HG03095 (cell line): ENCODE measurements around the gene NAGS.
"Not testable (repeated sequence)": the region's sequence is repeated elsewhere in the genome, so short reads cannot be mapped to it uniquely, and the experiment has no call there.

Experiments
- ATAC-seq: cut with Tn5 transposase; IDR thresholded peaks from one replicate; pipeline ENCODE4 v1.9.1; 2021; ENCODE audit warnings: moderate library complexity; ENCODE audit not compliant: unreplicated experiment

Gene NAGS

DNA sequence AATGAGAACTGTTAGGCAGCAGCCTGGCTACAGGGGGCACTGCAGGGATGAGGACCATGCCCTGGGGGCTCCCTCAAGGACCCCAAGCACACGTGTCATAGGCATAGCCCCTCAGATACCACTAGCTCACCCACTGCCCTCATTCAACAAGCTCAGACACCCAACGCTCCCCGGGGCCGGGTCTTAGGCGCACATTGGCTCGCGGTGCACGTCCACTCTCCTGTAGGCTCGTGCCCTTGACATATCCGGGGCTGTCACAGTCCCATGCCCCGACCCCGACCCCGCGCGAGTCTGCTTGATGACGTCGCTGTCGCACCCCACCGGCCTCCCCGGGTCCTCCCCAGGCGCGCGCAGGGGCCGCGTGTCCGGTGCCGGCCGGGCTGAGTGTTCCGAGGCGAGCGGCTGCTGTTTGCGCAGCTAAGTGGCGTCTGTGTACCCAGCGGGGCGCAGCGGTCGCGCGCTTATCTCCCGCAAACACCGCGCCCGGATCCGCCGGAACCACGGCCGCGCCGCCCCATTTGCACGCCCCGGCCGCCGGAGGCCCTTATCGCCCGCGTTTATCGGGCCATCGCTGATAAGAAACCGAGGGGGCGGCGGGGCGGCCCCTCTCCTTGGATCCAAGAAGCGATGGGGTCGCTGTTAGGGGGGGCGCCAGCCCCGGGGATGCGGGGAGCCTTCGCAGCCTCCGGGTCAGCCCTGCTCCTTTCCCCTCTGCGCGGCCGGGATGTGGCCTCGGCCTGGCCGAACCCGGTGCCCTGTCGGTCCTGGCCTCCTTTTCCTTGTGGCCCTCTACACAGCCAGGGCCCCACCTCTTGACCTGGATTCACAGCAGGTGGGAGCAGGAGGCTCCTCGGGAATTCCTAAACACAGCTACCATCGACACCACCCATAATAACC is 20.7 kb upstream of the NAGS start:
- no peak for ATAC-seq

DNA sequence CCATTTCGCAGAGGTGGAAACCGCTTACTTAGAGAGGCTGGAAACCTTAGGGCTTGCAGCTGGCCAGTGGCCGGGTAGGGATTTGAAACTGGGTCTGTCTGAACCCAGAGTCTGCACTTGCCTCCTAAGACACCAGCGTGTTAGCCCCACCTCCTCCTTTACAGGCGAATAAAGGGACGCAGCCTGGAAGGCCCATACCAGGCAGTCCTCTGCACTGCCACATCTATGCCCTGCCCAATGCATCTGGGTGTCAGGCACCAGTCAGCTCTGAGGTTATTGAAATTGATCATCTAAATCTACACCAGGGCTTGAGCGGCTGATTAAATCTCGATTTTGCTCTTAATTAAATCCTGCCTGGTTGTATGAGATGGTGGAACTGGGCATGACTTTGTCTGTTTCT is 19.9 kb upstream of the NAGS start:
- ATAC-seq, result no peak

GRCh38 chr17:43986225-43986981 is 18.0 kb upstream of the NAGS start:
- no peak for ATAC-seq

GRCh38 chr17:43987131-43988021 is 17.0 kb upstream of the NAGS start:
- ATAC-seq, result no peak

DNA sequence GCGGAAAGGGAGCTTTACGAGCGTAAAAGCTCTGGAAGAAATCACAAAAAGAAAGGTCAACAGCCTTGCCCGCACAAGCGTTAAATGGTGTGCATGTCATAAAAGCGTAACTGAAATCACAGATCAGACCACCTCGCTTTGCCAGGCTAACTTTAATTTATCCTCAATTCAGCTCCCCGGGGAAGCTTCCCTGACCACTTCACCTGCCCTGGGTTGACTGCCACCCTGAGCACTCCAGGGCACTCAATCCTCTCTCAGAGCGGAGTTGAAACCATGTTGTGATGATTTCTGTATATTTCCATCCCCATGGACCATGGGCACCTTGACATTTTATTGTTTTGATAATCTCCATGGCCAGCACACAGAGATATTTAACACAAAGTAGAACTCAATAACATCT is 16.1 kb upstream of the NAGS start:
- no peak for ATAC-seq

GRCh38 chr17:43992641-43993040 is 11.8 kb upstream of the NAGS start:
- ATAC-seq, result no peak

DNA sequence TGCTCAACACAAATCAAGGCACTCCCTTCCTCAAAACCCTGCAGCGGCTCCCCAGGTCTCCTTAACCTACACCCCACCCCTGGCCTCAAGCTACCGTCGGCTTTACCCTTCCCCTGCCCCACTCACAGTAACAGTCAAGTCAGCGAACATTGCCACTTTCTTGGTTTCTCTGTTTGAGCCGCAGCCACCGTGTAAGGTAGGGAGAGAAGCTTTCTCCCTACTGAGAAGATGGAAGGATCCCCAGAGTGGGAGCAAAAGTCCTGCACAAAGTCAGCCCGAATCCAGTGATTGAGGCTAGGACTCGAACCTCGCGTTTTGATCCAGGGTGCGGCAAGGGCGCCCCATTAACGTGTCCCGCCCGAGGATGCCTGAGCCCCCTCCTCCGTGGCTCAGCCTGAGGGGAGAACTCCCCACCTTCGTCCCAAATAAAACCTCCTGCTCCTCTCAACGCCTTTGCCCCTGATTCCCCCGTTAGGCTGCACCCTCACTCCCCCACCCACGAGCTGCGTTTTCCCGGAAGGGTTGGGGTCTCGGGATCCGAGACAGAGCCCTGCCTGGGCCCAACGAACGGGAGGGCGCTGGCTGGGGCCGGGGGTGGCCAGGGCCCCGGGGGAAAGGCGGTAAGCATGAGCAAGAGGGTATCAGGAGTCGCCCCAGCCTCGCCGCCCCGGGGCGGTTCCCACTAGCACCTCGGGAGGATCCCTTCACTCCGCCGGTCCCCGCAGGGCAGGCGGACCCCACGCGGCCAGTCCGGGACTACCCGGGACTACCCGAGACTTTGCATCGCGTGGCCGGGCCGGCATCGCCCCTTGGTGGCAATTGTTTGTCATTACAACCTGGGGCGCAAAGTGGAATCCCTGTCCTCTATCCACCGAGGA is 9.9 kb upstream of the NAGS start:
- no peak for ATAC-seq

GRCh38 chr17:43995150-43995471 is 9.3 kb upstream of the NAGS start:
- no peak for ATAC-seq

- not testable (repeated sequence) for ATAC-seq
Observed at GRCh38 chr17:43997180-43997579, 7.2 kb upstream of the NAGS start.

DNA sequence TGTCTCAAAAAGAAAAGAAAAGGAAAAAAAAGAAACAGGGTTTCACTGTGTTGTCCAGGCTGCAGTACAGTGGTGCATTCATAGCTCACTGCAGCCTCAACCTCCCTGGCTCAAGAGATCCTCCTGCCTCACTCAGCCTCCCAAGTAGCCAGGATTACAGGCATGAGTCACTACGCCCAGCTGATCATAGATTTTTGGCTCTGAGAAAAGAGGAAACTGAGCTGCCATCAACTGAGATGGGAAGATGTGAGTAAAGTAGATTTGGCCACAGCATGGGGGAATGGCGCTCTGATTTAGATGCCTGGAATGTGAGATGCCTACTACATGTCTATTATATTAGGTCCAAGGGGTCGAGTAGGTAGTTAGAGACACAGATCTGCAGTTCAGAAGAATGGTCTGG is 5.9 kb upstream of the NAGS start:
- ATAC-seq, result no peak

DNA sequence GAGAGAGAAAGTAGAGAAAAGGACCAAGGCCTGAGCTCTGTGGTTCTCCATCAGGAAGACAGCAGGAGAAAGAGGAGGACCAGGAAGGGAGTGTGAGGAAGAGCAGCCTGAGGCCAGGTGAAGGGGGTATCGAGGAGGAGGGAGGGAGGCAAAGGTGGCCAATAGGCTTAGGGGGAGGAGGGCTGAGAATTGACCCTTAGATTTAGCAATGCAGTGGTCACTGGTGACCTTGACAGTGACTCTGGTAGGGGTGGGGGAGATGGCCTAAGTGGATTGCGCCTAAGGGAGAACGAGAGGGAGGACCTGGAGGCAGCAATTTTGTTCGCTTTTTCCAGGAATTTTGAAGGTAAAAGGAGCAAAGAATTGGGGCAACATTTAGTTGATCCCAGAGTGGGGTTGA is 5.4 kb upstream of the NAGS start:
- no peak for ATAC-seq

GRCh38 chr17:44000141-44000860 is 4.1 kb upstream of the NAGS start:
- no peak for ATAC-seq

DNA sequence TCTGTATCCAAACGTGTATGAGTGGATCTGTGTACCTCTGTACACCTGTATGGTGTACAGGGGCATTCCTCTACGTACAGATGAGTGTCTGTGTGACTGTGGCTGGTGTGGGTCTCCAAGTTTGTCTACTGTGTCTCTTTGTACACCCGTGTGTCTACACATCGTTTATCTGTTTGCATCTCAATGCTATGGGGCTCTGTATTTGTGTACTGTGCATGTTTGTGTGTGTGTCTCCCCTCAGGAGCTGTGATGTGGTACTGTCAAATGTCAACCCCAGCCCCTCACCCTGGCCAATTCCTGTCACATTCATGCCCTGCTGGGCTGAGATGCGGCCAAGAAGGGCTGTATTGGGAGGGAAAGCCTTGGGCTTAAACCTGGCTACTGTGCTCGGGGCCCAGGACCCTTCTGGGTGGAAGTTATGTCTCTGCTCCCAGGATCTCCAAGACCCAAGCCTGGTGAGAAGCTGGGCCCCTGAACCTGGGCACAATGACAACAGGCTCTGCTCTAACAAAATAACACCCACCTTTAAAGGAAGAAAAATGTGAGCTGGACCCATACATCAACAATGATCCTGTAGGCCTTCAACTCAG is 3.5 kb upstream of the NAGS start:
- ATAC-seq, result no peak

DNA sequence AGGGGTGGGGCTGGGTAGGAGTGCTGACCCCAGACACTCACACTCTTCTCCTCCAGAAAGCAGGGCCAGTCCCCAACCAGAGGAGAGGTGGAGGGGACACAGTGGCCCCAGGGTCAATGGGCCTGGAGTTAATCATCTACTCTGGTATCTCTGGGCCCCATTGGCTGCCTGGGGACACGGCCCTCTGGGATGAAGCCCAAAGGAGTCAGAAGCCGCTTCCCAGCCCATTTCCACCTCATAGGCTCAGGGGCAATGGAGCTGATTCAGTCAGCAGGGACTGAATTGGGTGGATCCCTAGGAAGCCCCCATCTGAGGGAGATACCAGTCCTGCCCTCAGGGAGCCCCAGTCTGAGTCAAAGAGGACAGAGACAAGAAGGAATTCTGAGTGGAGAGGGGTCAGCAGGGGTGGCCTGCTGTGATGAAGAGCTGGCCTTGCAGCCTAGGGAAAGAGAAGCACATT is 2.9 kb upstream of the NAGS start:
- no peak for ATAC-seq

GRCh38 chr17:44002141-44002848 is 2.1 kb upstream of the NAGS start:
- ATAC-seq, result no peak

- no peak for ATAC-seq
Observed at GRCh38 chr17:44004761-44005526, 522 bp downstream of the NAGS start.

DNA sequence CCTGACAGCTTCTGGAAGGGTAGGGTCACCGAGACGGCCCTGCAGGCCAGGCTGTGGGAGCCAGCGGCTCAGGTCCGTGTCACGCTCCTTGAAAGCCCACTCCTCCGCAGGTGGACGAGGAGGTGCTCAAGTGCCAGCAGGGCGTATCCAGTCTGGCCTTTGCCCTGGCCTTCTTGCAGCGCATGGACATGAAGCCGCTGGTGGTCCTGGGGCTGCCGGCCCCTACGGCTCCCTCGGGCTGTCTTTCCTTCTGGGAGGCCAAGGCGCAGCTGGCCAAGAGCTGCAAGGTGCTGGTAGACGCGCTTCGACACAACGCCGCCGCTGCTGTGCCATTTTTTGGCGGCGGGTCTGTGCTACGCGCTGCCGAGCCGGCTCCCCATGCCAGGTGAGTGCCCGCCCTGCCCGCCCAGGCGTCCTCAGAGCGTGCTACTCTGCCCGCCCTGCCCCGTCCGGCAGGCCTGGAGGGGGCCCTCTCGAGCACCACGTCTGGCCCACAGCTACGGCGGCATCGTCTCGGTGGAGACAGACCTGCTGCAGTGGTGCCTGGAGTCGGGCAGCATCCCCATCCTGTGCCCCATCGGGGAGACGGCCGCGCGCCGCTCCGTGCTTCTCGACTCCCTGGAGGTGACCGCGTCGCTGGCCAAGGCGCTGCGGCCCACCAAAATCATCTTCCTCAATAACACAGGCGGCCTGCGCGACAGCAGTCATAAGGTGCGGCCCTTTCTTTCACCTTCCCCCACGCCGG is 1.3 kb downstream of the NAGS start:
- ATAC-seq, result no peak
